Transverse colon (tissue), 4 donors: ENCODE measurements around the gene MGAT4A. TPM values are rescaled to one million over a fixed set of nuclear protein-coding genes. Genes with fewer than 3 reads are reported as not detected.

ENCODE experiments used
- DNase-seq: peaks from one replicate; pipeline ENCODE4 v3.0.0-alpha.2; 2019
- H3K27ac ChIP-seq, 4 donors: fragments of 200-600 bp; sonication (generic); 2 replicates each; pipeline ENCODE4 v1.5.1; 2016 to 2018; ENCODE audit warnings: inconsistent platforms in 4 of 4
- H3K27me3 ChIP-seq: fragments of 200-600 bp; sonication (generic); 2 replicates; pipeline ENCODE4 v1.5.1; 2017; ENCODE audit warnings: inconsistent platforms
- H3K36me3 ChIP-seq, 4 donors: fragments of 200-600 bp; sonication (generic); 2 replicates each; pipeline ENCODE4 v1.5.1; 2017 to 2019; ENCODE audit warnings: inconsistent platforms in 4 of 4
- H3K4me1 ChIP-seq, 4 donors: fragments of 200-600 bp; sonication (generic); 2 replicates each; pipeline ENCODE4 v1.5.1; 2017 to 2020; ENCODE audit warnings: inconsistent platforms in 4 of 4
- H3K4me3 ChIP-seq, 4 donors: fragments of 200-600 bp; sonication (generic); 1 replicate in 1 of 4; 2 replicates in 3 of 4; pipeline versions ENCODE4 v1.5.1 to v1.6.1; 2017 to 2019; ENCODE audit warnings: inconsistent platforms in 4 of 4
- H3K9me3 ChIP-seq, 2 donors: fragments of 200-600 bp; sonication (generic); 2 replicates each; pipeline ENCODE4 v1.5.1; 2017 to 2019; ENCODE audit warnings: inconsistent platforms in 2 of 2
- CTCF ChIP-seq, 5 experiments: fragments of 200-600 bp in 3 of 5; fragments of 450-650 bp in 2 of 5; sonication (generic) in 3 of 5; IDR thresholded peaks; 1 replicate in 2 of 5; 2 replicates in 3 of 5; pipeline ENCODE4 v1.5.1; 2016 to 2017; ENCODE audit warnings: antibody characterized with exemption in 5 of 5, inconsistent platforms in 3 of 5, mild to moderate bottlenecking in 2 of 5, moderate library complexity in 1 of 5
- EP300 ChIP-seq: sonication (generic); formaldehyde crosslinking; IDR thresholded peaks from one replicate; pipeline ENCODE4 v1.6.1; 2017; ENCODE audit warnings: antibody characterized with exemption, low read depth
- POLR2A ChIP-seq: fragments of 450-650 bp; IDR thresholded peaks from one replicate; pipeline ENCODE4 v1.6.1; 2016; ENCODE audit warnings: antibody characterized with exemption, mild to moderate bottlenecking, moderate library complexity
- POLR2AphosphoS5 ChIP-seq, 3 donors: sonication (generic); formaldehyde crosslinking; IDR thresholded peaks; one replicate each; pipeline ENCODE4 v1.6.1; 2016; ENCODE audit warnings: antibody characterized with exemption in 3 of 3
- WGBS, 2 donors: methylation state at CpG; one replicate each; pipeline ENCODE4 v1.1.5; 2018; ENCODE audit warnings: low coverage in 1 of 2; 5-methylcytosine and 5-hydroxymethylcytosine counted together
- in situ Hi-C, 4 donors: fragments of 200-750 bp; cut with MboI; loops; one replicate each; pipeline versions ENCODE4 v1.15.0 to v1.15.1; 2017; ENCODE audit warnings: low sequenced_read_pairs in 3 of 4, low pct_ligation_motif_present in 1 of 4, low pct_unique_long_range_greater_than_20kb in 1 of 4
- intact Hi-C: fragments of 100-400 bp; cut with DNase I; formaldehyde crosslinking; loops from one replicate; pipeline ENCODE4 v1.15.1; 2023; ENCODE audit warnings: low total_unique reads
- total RNA-seq, 4 donors: library from RNA; depleted of rRNA; stranded (reverse); fragments of >200 nt; gene quantifications; one replicate each; pipeline ENCODE4 v1.1.0, GENCODE V29; 2016

Gene MGAT4A
- total RNA-seq, 4 donors from 2014 or later: 29.9 to 237 (median 124) TPM

GRCh38 chr2:98634406-98635092 lies 96.4 kb downstream of the MGAT4A start:
- no peak overlapping the region for H3K27ac ChIP-seq
- DNase-seq: no peak
- WGBS, 2 donors: 76 to 78% methylated on average over 5 to 9 of the region's 9 CpGs
- in situ Hi-C loops (no loop called here), intact Hi-C loops (no loop called here)
- peaks cover 0 to 61% (median 21%) of the 10 kb centered on the region in 4 donors for H3K36me3 ChIP-seq
- no peak for TF ChIP-seq CTCF (IDR thresholded peaks at IDR 0.05)
- TF ChIP-seq POLR2A: no peak
- no peak for TF ChIP-seq EP300
- no peak for TF ChIP-seq POLR2AphosphoS5 (IDR thresholded peaks at IDR 0.05)
- no peaks in the 10 kb centered on the region for H3K4me1 ChIP-seq
- H3K27me3 ChIP-seq: no peaks in the 10 kb centered on the region
- no peaks in the 10 kb centered on the region for H3K9me3 ChIP-seq
- no peak overlapping the region for H3K4me3 ChIP-seq

GRCh38 chr2:98632351-98632750 lies 98.6 kb downstream of the MGAT4A start:
- H3K36me3 ChIP-seq: peaks cover 0 to 54% (median 21%) of the 10 kb centered on the region in 4 donors
- H3K27me3 ChIP-seq: no peaks in the 10 kb centered on the region
- H3K4me1 ChIP-seq: no peaks in the 10 kb centered on the region
- DNase-seq: no peak
- 71 to 75% methylated on average over 1 to 3 of the region's 3 CpGs for WGBS, 2 donors
- intact Hi-C loops: no loop called here
- TF ChIP-seq EP300: no peak
- TF ChIP-seq CTCF (IDR thresholded peaks at IDR 0.05): no peak
- no peak for TF ChIP-seq POLR2AphosphoS5 (IDR thresholded peaks at IDR 0.05)
- TF ChIP-seq POLR2A: no peak
- no peaks in the 10 kb centered on the region for H3K9me3 ChIP-seq
- in situ Hi-C loops: no loop called here
- H3K27ac ChIP-seq: no peak overlapping the region
- no peak overlapping the region for H3K4me3 ChIP-seq

- TF ChIP-seq POLR2AphosphoS5 (IDR thresholded peaks at IDR 0.05): no peak
- no peak for TF ChIP-seq POLR2A
- TF ChIP-seq CTCF (IDR thresholded peaks at IDR 0.05): no peak
- no peak for TF ChIP-seq EP300
- no peaks in the 10 kb centered on the region for H3K27me3 ChIP-seq
- WGBS, 2 donors: 0 to 78% methylated on average over 1 to 5 of the region's 5 CpGs
- in situ Hi-C loops: no loop called here
- no peak overlapping the region for H3K4me3 ChIP-seq
- H3K9me3 ChIP-seq: no peaks in the 10 kb centered on the region
- H3K4me1 ChIP-seq: no peaks in the 10 kb centered on the region
- intact Hi-C loops: no loop called here
- DNase-seq: no peak
- H3K27ac ChIP-seq: no peak overlapping the region
- H3K36me3 ChIP-seq: peaks cover 0 to 25% (median 8%) of the 10 kb centered on the region in 4 donors
Measured at GRCh38 chr2:98623657-98624056, 107.3 kb downstream of the MGAT4A start.

DNA sequence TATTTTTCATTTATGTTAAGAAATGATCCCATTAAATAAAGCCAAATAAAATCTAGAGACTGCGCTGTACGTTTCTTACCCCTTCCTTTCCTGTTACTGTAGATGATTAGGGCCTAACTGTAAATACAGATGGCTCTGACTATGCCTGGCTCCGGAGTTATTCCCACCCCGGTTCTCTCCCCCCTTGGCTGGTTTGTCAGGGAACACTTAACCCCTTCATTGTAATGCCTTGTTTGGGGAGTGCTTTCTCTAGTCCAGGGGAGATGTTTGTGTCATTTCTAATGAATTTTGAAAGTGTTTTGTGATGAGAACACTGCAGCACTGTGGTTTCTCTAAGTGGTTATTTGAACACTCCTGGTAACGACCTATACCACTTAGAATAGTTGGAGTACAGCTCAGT lies 113.8 kb downstream of the MGAT4A start:
- no peaks in the 10 kb centered on the region for H3K27me3 ChIP-seq
- no peak overlapping the region for H3K27ac ChIP-seq
- no peaks in the 10 kb centered on the region for H3K9me3 ChIP-seq
- in situ Hi-C loops (no loop called here), intact Hi-C loops (no loop called here)
- H3K4me1 ChIP-seq: no peaks in the 10 kb centered on the region
- no peak overlapping the region for H3K4me3 ChIP-seq
- peaks cover 0 to 36% (median 15%) of the 10 kb centered on the region in 4 donors for H3K36me3 ChIP-seq
- no peak for TF ChIP-seq EP300
- TF ChIP-seq POLR2A: no peak
- TF ChIP-seq CTCF (IDR thresholded peaks at IDR 0.05): no peak
- no peak for TF ChIP-seq POLR2AphosphoS5 (IDR thresholded peaks at IDR 0.05)
- 55 to 67% methylated on average over 3 to 5 of the region's 5 CpGs for WGBS, 2 donors
- DNase-seq: no peak
